Bronchial epithelial cell (primary cell): ENCODE measurements around the gene DIS3L. TPM values are rescaled to one million over a fixed set of nuclear protein-coding genes. Genes with fewer than 3 reads are reported as not detected.

ENCODE experiments used
- DNase-seq: peaks from one replicate; pipeline ENCODE4 v3.0.0-alpha.2; 2010; ENCODE audit warnings: low read depth
- FAIRE-seq: peaks from 2 replicates; lab custom pipeline; 2011; peaks lifted over from hg19 to GRCh38; lab: Jason Lieb, UNC
- H3K27me3 ChIP-seq: 2 replicates; pipeline ENCODE4 v1.5.1; 2011; ENCODE audit warnings: low read length; ENCODE audit not compliant: control insufficient read depth, insufficient read depth
- H3K36me3 ChIP-seq: 2 replicates; pipeline ENCODE4 v1.5.1; 2011; ENCODE audit warnings: low read length; ENCODE audit not compliant: control insufficient read depth, insufficient read depth
- H3K4me3 ChIP-seq: 2 replicates; pipeline ENCODE4 v1.5.1; 2011; ENCODE audit warnings: mild to moderate bottlenecking, low read depth, low read length, control low read depth
- CTCF ChIP-seq: IDR thresholded peaks from 2 replicates; pipeline ENCODE4 v1.5.1; 2011; ENCODE audit warnings: mild to moderate bottlenecking, moderate library complexity, low read length, control low read depth, inconsistent platforms; ENCODE audit not compliant: insufficient read depth, severe bottlenecking
- total RNA-seq: library from RNA; depleted of rRNA; stranded (reverse); fragments of >200 nt; gene quantifications from 2 replicates; pipeline ENCODE4 v1.2.1, GENCODE V29; 2014

The DIS3L gene
- total RNA-seq, 1 donor from 2014 or later: 19.2 TPM

GRCh38 chr15:66285533-66286280 lies 7.7 kb upstream of the DIS3L start:
- FAIRE-seq: no peak

GRCh38 chr15:66287461-66288057 lies 5.8 kb upstream of the DIS3L start:
- no peak for FAIRE-seq
- TF ChIP-seq CTCF: peak; percentile 43
- no peak overlapping the region for H3K4me3 ChIP-seq
- peak; percentile 17 for DNase-seq
- H3K36me3 ChIP-seq: no peaks in the 10 kb centered on the region
- no peaks in the 10 kb centered on the region for H3K27me3 ChIP-seq

More at GRCh38 chr15:66285533-66286280, 7.7 kb upstream of the DIS3L start:
- no peaks in the 10 kb centered on the region for H3K36me3 ChIP-seq
- no peak overlapping the region for H3K4me3 ChIP-seq
- no peak for TF ChIP-seq CTCF
- no peak for DNase-seq
- H3K27me3 ChIP-seq: no peaks in the 10 kb centered on the region

- TF ChIP-seq CTCF: no peak
- no peak for FAIRE-seq
- Histone ChIP-seq H3K27me3 (no peaks in the 10 kb centered on the region), H3K36me3 (no peaks in the 10 kb centered on the region), H3K4me3 (no peak overlapping the region)
- no peak for DNase-seq
Measured at GRCh38 chr15:66288093-66288492, 5.3 kb upstream of the DIS3L start.

GRCh38 chr15:66288551-66289185 lies 4.7 kb upstream of the DIS3L start:
- FAIRE-seq (no peak), DNase-seq (no peak)
- TF ChIP-seq CTCF: no peak
- Histone ChIP-seq H3K36me3 (no peaks in the 10 kb centered on the region), H3K4me3 (no peak overlapping the region), H3K27me3 (no peaks in the 10 kb centered on the region)

GRCh38 chr15:66290007-66290406 lies 3.4 kb upstream of the DIS3L start:
- Histone ChIP-seq H3K36me3 (no peaks in the 10 kb centered on the region), H3K27me3 (no peaks in the 10 kb centered on the region), H3K4me3 (no peak overlapping the region)
- FAIRE-seq (no peak), DNase-seq (no peak)
- no peak for TF ChIP-seq CTCF
